ENCODE data around the gene UST. TPM values are rescaled to one million over a fixed set of nuclear protein-coding genes. Genes with fewer than 3 reads are reported as not detected.

Gene UST
- total and polyA plus RNA-seq, 9 of the 15 experiments (the other 6 are each of a cell fraction or from before 2014, with no cell fraction given) = 0.04 to 0.10 TPM; not detected in 7

- TF ChIP-seq BCOR (IDR thresholded peaks at IDR 0.05) = no peak
- no peak for TF ChIP-seq HMG20A (CRISPR knock-in tag; conservative IDR thresholded peaks at IDR 0.05)
- no peak for TF ChIP-seq ZNF239 (CRISPR knock-in tag; IDR thresholded peaks at IDR 0.05)
- TF ChIP-seq ARHGAP35 (IDR thresholded peaks at IDR 0.05; ENCODE audit: partially characterized antibody) = no peak
- TF ChIP-seq DMBX1 (CRISPR knock-in tag; IDR thresholded peaks at IDR 0.05; ENCODE audit: borderline replicate concordance) = no peak
- TF ChIP-seq TCFL5 (CRISPR knock-in tag; conservative IDR thresholded peaks at IDR 0.05) = no peak
- no peak for TF ChIP-seq ZEB2 (IDR thresholded peaks at IDR 0.05)
- no peak for TF ChIP-seq CBFB (CRISPR knock-in tag; IDR thresholded peaks at IDR 0.05)
- no peak for TF ChIP-seq SREBF1 (IDR thresholded peaks at IDR 0.05; ENCODE audit: borderline replicate concordance, low read depth, low read length)
- TF ChIP-seq MYNN (IDR thresholded peaks at IDR 0.05) = no peak
- no peak for TF ChIP-seq MYNN (CRISPR knock-in tag; IDR thresholded peaks at IDR 0.05)
- TF ChIP-seq POLR2B (IDR thresholded peaks at IDR 0.05; ENCODE audit: low read depth, partially characterized antibody) = no peak
- Histone ChIP-seq H3K4me3 (no peak overlapping the region), H3K79me2 (ENCODE audit: control insufficient read depth, insufficient read depth, low read length) (no peaks in the 10 kb centered on the region), H2AFZ (ENCODE audit: low read depth, low read length) (no peak overlapping the region), H3K4me1 (replicated peaks in 1 of 2; ENCODE audit: control insufficient read depth in 2 of 2, insufficient read depth in 2 of 2, low read length in 2 of 2) (peaks cover 0 to 3% of the 10 kb centered on the region in 2 experiments; a peak in 2 of 5 replicates), H3K27me3 (ENCODE audit: control insufficient read depth in 2 of 2, insufficient read depth in 2 of 2, low read length in 2 of 2) (peaks cover 48 to 64% of the 10 kb centered on the region in 2 experiments), H3K9me3 (replicated peaks; ENCODE audit: control insufficient read depth, insufficient read depth, low read depth, low read length) (no peaks in the 10 kb centered on the region), H3K9me1 (ENCODE audit: control insufficient read depth, insufficient read depth, low read length) (no peaks in the 10 kb centered on the region), H3K36me3 (ENCODE audit: control insufficient read depth, insufficient read depth, low read length) (no peaks in the 10 kb centered on the region), H4K20me1 (replicated peaks; ENCODE audit: control insufficient read depth, insufficient read depth, low read length) (no peaks in the 10 kb centered on the region), H3K9ac (ENCODE audit: insufficient read depth in 1 of 2, low read depth in 2 of 2, low read length in 2 of 2) (no peak overlapping the region), H3K27ac (ENCODE audit: extremely low read depth, low read depth, low read length) (no peak overlapping the region), H3K4me2 (ENCODE audit: insufficient read depth, low read length) (no peak overlapping the region)
- CTCF ChIA-PET (ENCODE audit: low intra/inter-chr PET ratio) = no interaction called here
- in situ Hi-C loops (cut with MboI) (no loop called here), intact Hi-C loops (cut with micrococcal nuclease) (no loop called here)
- POLR2A ChIA-PET = no interaction called here
- BruUV-seq (replicated peaks) = no TSS peak
- ATAC-seq (no peak), DNase-seq (ENCODE audit: extremely low read depth in 1 of 4, low spot score in 3 of 4) (no peak), FAIRE-seq (no peak)
- WGBS (ENCODE audit: insufficient coverage, low coverage, missing lambda C conversion rate) = under 1% methylated on average over 7 of the region's 7 CpGs
Measured at GRCh38 chr6:148967541-148967956, 220.7 kb downstream of the UST start.
